Astrocyte (in vitro differentiated cells and primary cell): ENCODE results near the gene APOH.

ENCODE experiments used
- CTCF ChIP-seq: IDR thresholded peaks from 2 replicates; pipeline ENCODE4 v1.5.1; 2011; ENCODE audit warnings: low read depth, mild to moderate bottlenecking, inconsistent platforms, low read length, moderate library complexity; ENCODE audit not compliant: insufficient read depth
- EZH2 ChIP-seq: IDR thresholded peaks from 2 replicates; pipeline ENCODE4 v1.6.1; 2012; ENCODE audit warnings: mild to moderate bottlenecking, low read length, inconsistent platforms; ENCODE audit not compliant: insufficient read depth

- no peak for TF ChIP-seq CTCF
- no peak for TF ChIP-seq EZH2
These were observed 37.4 kb downstream of the APOH start, which contains the start of gene CEP112 for GRCh38 chr17:66191593-66192377.
